ENCODE measurements around the gene RAB8A. TPM values are rescaled to one million over a fixed set of nuclear protein-coding genes. Genes with fewer than 3 reads are reported as not detected.
A peak's percentile ranks its signal among the peaks of the same experiment; 100 is the strongest.

RAB8A gene
- polyA plus RNA-seq, 3 donors: 109 to 124 (median 114) TPM

GRCh38 chr19:16078759-16079707 lies 32.7 kb upstream of the RAB8A start:
- Histone ChIP-seq H3K9me3 (replicated peaks in 1 of 2; ENCODE audit: control insufficient read depth in 1 of 2, insufficient read depth in 1 of 2, low read length in 2 of 2) (no peaks in the 10 kb centered on the region), H3K27me3 (ENCODE audit: control insufficient read depth in 2 of 2, insufficient read depth in 2 of 2, low read length in 2 of 2) (no peaks in the 10 kb centered on the region), H2AFZ (ENCODE audit: insufficient read depth, low read depth, low read length, poor library complexity, severe bottlenecking) (no peak overlapping the region), H3K79me2 (ENCODE audit: insufficient read depth, low read length) (peaks cover 77% of the 10 kb centered on the region), H3K36me3 (replicated peaks in 1 of 2; ENCODE audit: control insufficient read depth in 1 of 2, insufficient read depth in 2 of 2, low read length in 2 of 2) (peaks cover 18 to 33% of the 10 kb centered on the region in 2 donors), H3K9ac (ENCODE audit: insufficient read depth, low read length, poor library complexity, severe bottlenecking) (peak overlapping the region; percentile 96), H3K4me1 (ENCODE audit: control insufficient read depth in 1 of 2, insufficient read depth in 2 of 2, low read length in 2 of 2) (peaks cover 53 to 63% of the 10 kb centered on the region in 2 donors), H3K27ac (ENCODE audit: low read depth in 1 of 2, low read length in 2 of 2) (peak overlapping the region; percentile 90 to 99), H4K20me1 (ENCODE audit: insufficient read depth, low read length) (peaks cover 51% of the 10 kb centered on the region), H3K4me2 (replicated peaks; ENCODE audit: extremely low read depth, low read length, poor library complexity, severe bottlenecking) (peak overlapping the region; percentile 83), H3K4me3 (replicated peaks in 1 of 3; ENCODE audit: low read depth in 2 of 3, low read length in 3 of 3) (peak overlapping the region; percentile 84 to 97 (median 92))
- 7% methylated on average over 3 of the region's 17 CpGs for WGBS (ENCODE audit: insufficient coverage)
- peak overlapping the region; percentile 96 to 100 (median 99) for H3K27ac Mint-ChIP-seq
- peaks cover 0 to 3% (median 0%) of the 10 kb centered on the region in 3 donors for H3K27me3 Mint-ChIP-seq (ENCODE audit: low read depth in 3 of 3)
- H3K4me3 Mint-ChIP-seq: peak overlapping the region; percentile 88 to 92
- peak; percentile 89 to 96 (median 94) for DNase-seq
- H3K36me3 Mint-ChIP-seq: peaks cover 36 to 51% of the 10 kb centered on the region in 2 donors
- TF ChIP-seq, protein P1, sequence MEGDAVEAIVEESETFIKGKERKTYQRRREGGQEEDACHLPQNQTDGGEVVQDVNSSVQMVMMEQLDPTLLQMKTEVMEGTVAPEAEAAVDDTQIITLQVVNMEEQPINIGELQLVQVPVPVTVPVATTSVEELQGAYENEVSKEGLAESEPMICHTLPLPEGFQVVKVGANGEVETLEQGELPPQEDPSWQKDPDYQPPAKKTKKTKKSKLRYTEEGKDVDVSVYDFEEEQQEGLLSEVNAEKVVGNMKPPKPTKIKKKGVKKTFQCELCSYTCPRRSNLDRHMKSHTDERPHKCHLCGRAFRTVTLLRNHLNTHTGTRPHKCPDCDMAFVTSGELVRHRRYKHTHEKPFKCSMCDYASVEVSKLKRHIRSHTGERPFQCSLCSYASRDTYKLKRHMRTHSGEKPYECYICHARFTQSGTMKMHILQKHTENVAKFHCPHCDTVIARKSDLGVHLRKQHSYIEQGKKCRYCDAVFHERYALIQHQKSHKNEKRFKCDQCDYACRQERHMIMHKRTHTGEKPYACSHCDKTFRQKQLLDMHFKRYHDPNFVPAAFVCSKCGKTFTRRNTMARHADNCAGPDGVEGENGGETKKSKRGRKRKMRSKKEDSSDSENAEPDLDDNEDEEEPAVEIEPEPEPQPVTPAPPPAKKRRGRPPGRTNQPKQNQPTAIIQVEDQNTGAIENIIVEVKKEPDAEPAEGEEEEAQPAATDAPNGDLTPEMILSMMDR (IDR thresholded peaks at IDR 0.05): no peak
- H3K9me3 Mint-ChIP-seq: peaks cover 0 to 2% (median 0%) of the 10 kb centered on the region in 7 donors
- H3K4me1 Mint-ChIP-seq: peaks cover 67% of the 10 kb centered on the region
- intact Hi-C loops (cut with micrococcal nuclease): loop anchor here (5.0 kb wide), 1 partner anchor 33 kb away; the partner anchor contains the start of gene RAB8A (in 2 of the 2)

DNA sequence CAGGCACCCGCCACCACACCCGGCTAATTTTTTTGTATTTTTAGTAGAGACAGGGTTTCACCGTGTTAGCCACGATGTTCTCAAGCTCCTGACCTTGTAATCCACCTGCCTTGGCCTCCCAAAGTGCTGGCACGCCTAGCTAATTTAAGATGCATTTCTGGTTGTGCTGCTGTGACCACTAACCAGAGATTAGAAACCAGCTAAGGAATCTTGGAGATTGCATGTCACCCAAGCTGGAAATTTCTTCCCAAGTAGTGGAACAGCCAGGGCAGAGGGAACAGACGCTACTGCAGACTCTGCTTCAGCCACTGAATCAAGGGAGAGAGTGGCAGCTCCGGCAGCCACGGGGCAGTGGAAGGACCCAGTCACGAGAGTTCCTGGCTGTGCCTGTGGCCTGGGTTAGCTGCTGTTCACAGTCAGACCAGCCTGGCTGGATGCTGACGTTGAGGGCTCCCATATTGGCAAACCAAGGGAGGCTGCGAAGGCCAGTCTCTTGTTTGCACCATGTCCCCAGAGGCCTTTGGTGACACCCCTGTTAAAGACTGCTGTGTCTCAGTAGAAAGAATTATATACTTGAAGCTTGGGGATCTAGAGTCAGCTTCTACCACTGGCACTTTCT lies 27.5 kb upstream of the RAB8A start:
- Histone ChIP-seq H3K36me3 (replicated peaks in 1 of 2; ENCODE audit: control insufficient read depth in 1 of 2, insufficient read depth in 2 of 2, low read length in 2 of 2) (peaks cover 52 to 71% of the 10 kb centered on the region in 2 donors), H3K27ac (ENCODE audit: low read depth in 1 of 2, low read length in 2 of 2) (no peak overlapping the region), H3K9ac (ENCODE audit: insufficient read depth, low read length, poor library complexity, severe bottlenecking) (no peak overlapping the region), H3K4me1 (ENCODE audit: control insufficient read depth in 1 of 2, insufficient read depth in 2 of 2, low read length in 2 of 2) (peaks cover 45 to 63% of the 10 kb centered on the region in 2 donors), H3K4me3 (replicated peaks in 1 of 3; ENCODE audit: low read depth in 2 of 3, low read length in 3 of 3) (no peak overlapping the region), H3K79me2 (ENCODE audit: insufficient read depth, low read length) (peaks cover 91% of the 10 kb centered on the region), H3K4me2 (replicated peaks; ENCODE audit: extremely low read depth, low read length, poor library complexity, severe bottlenecking) (no peak overlapping the region), H3K9me3 (replicated peaks in 1 of 2; ENCODE audit: control insufficient read depth in 1 of 2, insufficient read depth in 1 of 2, low read length in 2 of 2) (no peaks in the 10 kb centered on the region), H3K27me3 (ENCODE audit: control insufficient read depth in 2 of 2, insufficient read depth in 2 of 2, low read length in 2 of 2) (no peaks in the 10 kb centered on the region), H4K20me1 (ENCODE audit: insufficient read depth, low read length) (peaks cover 87% of the 10 kb centered on the region), H2AFZ (ENCODE audit: insufficient read depth, low read depth, low read length, poor library complexity, severe bottlenecking) (no peak overlapping the region)
- DNase-seq: no peak
- Mint-ChIP-seq H3K4me1 (peaks cover 59% of the 10 kb centered on the region), H3K27me3 (ENCODE audit: low read depth in 3 of 3) (peaks cover 0 to 3% (median 0%) of the 10 kb centered on the region in 3 donors), H3K27ac (peak overlapping the region in 6 of 7 donors; percentile 58 to 88 (median 77)), H3K4me3 (no peak overlapping the region), H3K9me3 (peaks cover 0 to 2% (median 0%) of the 10 kb centered on the region in 7 donors), H3K36me3 (peaks cover 74 to 91% of the 10 kb centered on the region in 2 donors)
- intact Hi-C loops (cut with micrococcal nuclease): no loop called here
- WGBS (ENCODE audit: insufficient coverage): 91% methylated on average over 6 of the region's 11 CpGs
- TF ChIP-seq, protein P1 (IDR thresholded peaks at IDR 0.05): no peak
